HG02870 (cell line): ENCODE data around the gene SLC13A4.
"Not testable (repeated sequence)": the region's sequence is repeated elsewhere in the genome, so short reads cannot be mapped to it uniquely, and the experiment has no call there.

Experiments
- ATAC-seq: cut with Tn5 transposase; IDR thresholded peaks from one replicate; pipeline ENCODE4 v1.9.1; 2021; ENCODE audit warnings: mild to moderate bottlenecking, moderate library complexity; ENCODE audit not compliant: unreplicated experiment

The SLC13A4 gene

GRCh38 chr7:135753616-135754413 lies 25.8 kb upstream of the SLC13A4 start:
- no peak for ATAC-seq

- ATAC-seq: no peak
Measured at GRCh38 chr7:135748770-135749169, 20.8 kb upstream of the SLC13A4 start, which contains the start of gene FAM180A. TSS of gene FAM180A (minus strand) at chr7:135748813. CDS start at chr7:135748580, 233 bp downstream.

- ATAC-seq: no peak
Measured at GRCh38 chr7:135747366-135747765, 19.4 kb upstream of the SLC13A4 start.

GRCh38 chr7:135745703-135746312 lies 17.8 kb upstream of the SLC13A4 start:
- no peak for ATAC-seq

- ATAC-seq: no peak
Measured at GRCh38 chr7:135744938-135745702, 17.1 kb upstream of the SLC13A4 start.

- ATAC-seq: no peak
Measured at GRCh38 chr7:135743907-135744731, 16.1 kb upstream of the SLC13A4 start.

- no peak for ATAC-seq
Measured at GRCh38 chr7:135742371-135742770, 14.4 kb upstream of the SLC13A4 start.

- no peak for ATAC-seq
Measured at GRCh38 chr7:135741905-135742304, 13.9 kb upstream of the SLC13A4 start.

GRCh38 chr7:135740889-135741288 lies 12.9 kb upstream of the SLC13A4 start:
- no peak for ATAC-seq

GRCh38 chr7:135737306-135737647 lies 9.3 kb upstream of the SLC13A4 start:
- ATAC-seq: not testable (repeated sequence)

- ATAC-seq: no peak
Measured at GRCh38 chr7:135736586-135737305, 8.8 kb upstream of the SLC13A4 start.

GRCh38 chr7:135734343-135734689 lies 6.3 kb upstream of the SLC13A4 start:
- no peak for ATAC-seq

- no peak for ATAC-seq
Measured at GRCh38 chr7:135733603-135734342, 5.8 kb upstream of the SLC13A4 start.

- ATAC-seq: no peak
Measured at GRCh38 chr7:135731131-135731530, 3.1 kb upstream of the SLC13A4 start.

GRCh38 chr7:135729230-135729629 lies 1.2 kb upstream of the SLC13A4 start:
- ATAC-seq: no peak

GRCh38 chr7:135726911-135727673 lies 894 bp downstream of the SLC13A4 start:
- ATAC-seq: no peak

GRCh38 chr7:135726276-135726788 lies 1.7 kb downstream of the SLC13A4 start:
- no peak for ATAC-seq

- ATAC-seq: no peak
Measured at GRCh38 chr7:135723411-135723810, 4.6 kb downstream of the SLC13A4 start.
